Natural killer cell (primary cell): ENCODE data around the gene GALNT10. TPM values are rescaled to one million over a fixed set of nuclear protein-coding genes. Genes with fewer than 3 reads are reported as not detected.

Experiments used
- ATAC-seq, 3 donors: fragments of 150-1000 bp in 2 of 3; fragments of 200-7000 bp in 1 of 3; cut with Tn5 transposase; 1 replicate in 1 of 3; 2 replicates in 2 of 3; pipeline ENCODE4 v1.10.0; 2021; ENCODE audit warnings: mild to moderate bottlenecking in 2 of 3, moderate library complexity in 2 of 3
- DNase-seq, 2 donors: peaks; one replicate each; pipeline versions ENCODE4 v3.0.0 to v3.0.0-alpha.2; 2013 to 2021; ENCODE audit warnings: mixed read lengths in 1 of 2
- H3K27ac ChIP-seq: one replicate; pipeline ENCODE4 v1.5.1; 2013; ENCODE audit warnings: mild to moderate bottlenecking, low read length
- H3K27me3 ChIP-seq: one replicate; pipeline ENCODE4 v1.6.1; 2013; ENCODE audit warnings: low read length; ENCODE audit not compliant: control insufficient read depth, insufficient read depth
- H3K36me3 ChIP-seq: one replicate; pipeline ENCODE4 v1.6.1; 2013; ENCODE audit warnings: low read length; ENCODE audit not compliant: control insufficient read depth, insufficient read depth
- H3K4me1 ChIP-seq: one replicate; pipeline ENCODE4 v1.6.1; 2013; ENCODE audit warnings: low read length; ENCODE audit not compliant: control insufficient read depth, insufficient read depth
- H3K4me3 ChIP-seq: one replicate; pipeline ENCODE4 v1.5.1; 2013; ENCODE audit warnings: low read length
- H3K9me3 ChIP-seq: one replicate; pipeline ENCODE4 v1.6.1; 2013; ENCODE audit warnings: low read length; ENCODE audit not compliant: control insufficient read depth, insufficient read depth
- H3K27ac Mint-ChIP-seq, 2 donors: one replicate each; pipeline ENCODE4 v1.8.0; 2022; ENCODE audit warnings: mild to moderate bottlenecking in 2 of 2, mixed read lengths in 2 of 2, moderate library complexity in 1 of 2
- H3K27me3 Mint-ChIP-seq, 2 donors: one replicate each; pipeline ENCODE4 v1.8.0; 2022; ENCODE audit warnings: low read depth in 2 of 2, mixed read lengths in 2 of 2
- H3K36me3 Mint-ChIP-seq: one replicate; pipeline ENCODE4 v1.8.0; 2022; ENCODE audit warnings: mixed read lengths
- H3K4me1 Mint-ChIP-seq, 2 donors: one replicate each; pipeline ENCODE4 v1.8.0; 2022; ENCODE audit warnings: mixed read lengths in 2 of 2
- H3K4me3 Mint-ChIP-seq: one replicate; pipeline ENCODE4 v1.8.0; 2022; ENCODE audit warnings: mild to moderate bottlenecking, moderate library complexity, mixed read lengths
- H3K9me3 Mint-ChIP-seq, 2 donors: one replicate each; pipeline ENCODE4 v1.8.0; 2022; ENCODE audit warnings: mixed read lengths in 2 of 2
- WGBS: methylation state at CpG from one replicate; pipeline ENCODE4 v1.1.7; 2013; ENCODE audit warnings: missing lambda C conversion rate; ENCODE audit not compliant: insufficient coverage; 5-methylcytosine and 5-hydroxymethylcytosine counted together
- intact Hi-C: fragments of 100-400 bp; cut with micrococcal nuclease; formaldehyde crosslinking; loops from one replicate; pipeline ENCODE4 v1.14.2; 2022
- total RNA-seq, 4 donors: library from RNA; stranded (reverse); fragments of 120-200 nt in 1 of 4; gene quantifications; one replicate each; pipeline versions ENCODE4 v1.2.3 to v1.2.4, GENCODE V29; 2013 to 2022
- TF ChIP-seq, protein P1 (sequence below): fragments of 200-600 bp; IDR thresholded peaks from one replicate; pipeline ENCODE4 v1.8.0; 2022; ENCODE audit warnings: antibody characterized with exemption

The GALNT10 gene
- total RNA-seq, 3 donors from 2014 or later (not counting 1 experiment from before 2014, with no cell fraction given) = 77.0 to 92.6 (median 77.6) TPM

DNA sequence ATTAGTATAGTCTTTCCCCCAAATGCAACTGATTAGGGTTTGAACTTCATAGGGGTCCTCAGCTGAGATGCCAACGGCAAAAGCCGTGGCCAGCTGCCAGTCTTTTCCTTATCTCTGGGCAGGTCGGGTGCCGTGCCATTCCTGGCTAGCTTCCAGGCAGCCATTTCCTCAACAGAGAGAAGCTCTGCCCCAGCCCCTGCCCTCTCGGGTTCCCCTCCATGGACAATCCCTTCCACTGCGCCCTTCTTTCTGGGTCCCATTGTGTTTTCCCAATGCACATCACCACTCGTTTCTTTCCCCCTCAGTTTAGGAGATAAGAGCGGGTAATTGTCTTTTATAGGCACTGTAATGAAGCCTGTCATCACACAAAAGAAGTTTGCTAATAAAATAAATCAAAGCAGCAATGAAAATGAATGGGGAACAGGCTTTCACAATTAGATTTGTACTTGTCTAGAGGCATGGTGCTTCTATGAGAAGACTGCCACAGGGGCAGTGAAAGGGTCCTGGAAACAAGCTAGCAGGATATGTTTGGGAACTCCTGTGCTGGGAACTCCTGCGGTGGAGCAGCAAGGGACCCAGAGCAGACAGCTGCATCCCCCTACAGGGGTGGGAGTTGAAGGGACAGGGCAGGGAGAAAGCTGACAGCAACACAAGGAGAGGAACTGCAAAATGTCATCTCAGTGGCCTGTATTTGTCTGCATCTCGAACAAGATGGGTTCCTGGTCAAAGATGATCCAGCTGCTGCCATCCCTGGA lies 207.3 kb downstream of the GALNT10 start:
- Histone ChIP-seq H3K27me3 (no peaks in the 10 kb centered on the region), H3K4me3 (no peak overlapping the region), H3K36me3 (peaks cover 6% of the 10 kb centered on the region), H3K27ac (no peak overlapping the region), H3K9me3 (no peaks in the 10 kb centered on the region), H3K4me1 (peaks cover 11% of the 10 kb centered on the region)
- 68% methylated on average over 8 of the region's 10 CpGs for WGBS
- Mint-ChIP-seq H3K9me3 (no peaks in the 10 kb centered on the region), H3K4me3 (no peak overlapping the region), H3K36me3 (no peaks in the 10 kb centered on the region), H3K27me3 (no peaks in the 10 kb centered on the region), H3K27ac (no peak overlapping the region), H3K4me1 (peaks cover 25 to 49% of the 10 kb centered on the region in 2 donors)
- DNase-seq (no peak), ATAC-seq (no peak)
- TF ChIP-seq, protein P1, sequence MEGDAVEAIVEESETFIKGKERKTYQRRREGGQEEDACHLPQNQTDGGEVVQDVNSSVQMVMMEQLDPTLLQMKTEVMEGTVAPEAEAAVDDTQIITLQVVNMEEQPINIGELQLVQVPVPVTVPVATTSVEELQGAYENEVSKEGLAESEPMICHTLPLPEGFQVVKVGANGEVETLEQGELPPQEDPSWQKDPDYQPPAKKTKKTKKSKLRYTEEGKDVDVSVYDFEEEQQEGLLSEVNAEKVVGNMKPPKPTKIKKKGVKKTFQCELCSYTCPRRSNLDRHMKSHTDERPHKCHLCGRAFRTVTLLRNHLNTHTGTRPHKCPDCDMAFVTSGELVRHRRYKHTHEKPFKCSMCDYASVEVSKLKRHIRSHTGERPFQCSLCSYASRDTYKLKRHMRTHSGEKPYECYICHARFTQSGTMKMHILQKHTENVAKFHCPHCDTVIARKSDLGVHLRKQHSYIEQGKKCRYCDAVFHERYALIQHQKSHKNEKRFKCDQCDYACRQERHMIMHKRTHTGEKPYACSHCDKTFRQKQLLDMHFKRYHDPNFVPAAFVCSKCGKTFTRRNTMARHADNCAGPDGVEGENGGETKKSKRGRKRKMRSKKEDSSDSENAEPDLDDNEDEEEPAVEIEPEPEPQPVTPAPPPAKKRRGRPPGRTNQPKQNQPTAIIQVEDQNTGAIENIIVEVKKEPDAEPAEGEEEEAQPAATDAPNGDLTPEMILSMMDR = no peak
- intact Hi-C loops = no loop called here

DNA sequence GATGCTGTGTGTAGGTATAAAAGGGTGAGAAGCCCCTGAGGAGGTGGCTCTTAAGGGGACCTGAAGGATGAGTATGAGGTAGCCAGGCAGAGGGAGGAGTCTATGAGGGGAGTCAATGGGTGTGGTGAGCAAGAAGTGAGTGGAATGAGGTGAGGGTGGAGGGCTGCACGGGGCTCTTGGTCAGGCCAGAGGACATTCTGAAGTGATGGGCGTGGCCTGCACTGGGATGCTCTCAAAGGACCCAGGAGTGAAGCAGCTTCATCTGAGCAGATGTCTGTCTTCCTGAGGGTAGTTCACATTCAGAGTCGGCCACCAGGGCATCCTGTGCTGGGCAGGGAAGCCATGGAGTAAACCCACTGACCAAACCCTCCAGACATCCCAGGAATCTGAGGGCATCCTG lies 210.1 kb downstream of the GALNT10 start:
- intact Hi-C loops = loop anchor here (10.0 kb wide), 1 partner anchor 216 kb away; no protein-coding TSS in a partner anchor
- no peaks in the 10 kb centered on the region for H3K9me3 ChIP-seq
- peak overlapping the region; percentile 44 to 64 for H3K27ac Mint-ChIP-seq

DNA sequence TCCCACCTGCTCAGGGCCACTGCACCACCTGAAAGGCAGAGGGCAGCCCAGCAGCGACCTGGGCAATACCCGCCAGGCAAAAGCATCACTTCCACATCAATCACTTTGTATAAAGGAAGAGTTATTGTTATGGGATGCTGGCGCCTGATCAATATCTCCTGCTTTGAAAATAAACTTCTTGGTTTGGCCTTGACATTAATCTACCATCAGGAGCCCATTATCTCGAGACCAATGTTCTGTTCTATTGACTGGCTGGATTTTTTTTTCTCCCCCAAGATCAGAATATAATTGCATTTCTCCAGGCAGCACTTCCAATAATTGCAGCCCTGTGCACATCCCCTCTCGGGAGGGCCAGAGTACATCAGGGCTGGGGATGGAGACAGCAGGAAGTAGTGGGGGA lies 210.8 kb downstream of the GALNT10 start:
- TF ChIP-seq, protein P1 = no peak
- Histone ChIP-seq H3K4me1 (peaks cover 9% of the 10 kb centered on the region), H3K36me3 (peaks cover 3% of the 10 kb centered on the region), H3K27ac (no peak overlapping the region), H3K4me3 (no peak overlapping the region), H3K27me3 (no peaks in the 10 kb centered on the region), H3K9me3 (no peaks in the 10 kb centered on the region)
- Mint-ChIP-seq H3K36me3 (no peaks in the 10 kb centered on the region), H3K4me1 (peaks cover 14 to 27% of the 10 kb centered on the region in 2 donors), H3K9me3 (no peaks in the 10 kb centered on the region), H3K27me3 (no peaks in the 10 kb centered on the region), H3K4me3 (no peak overlapping the region), H3K27ac (peak overlapping the region in 1 of 2 donors; percentile 44)
- DNase-seq (no peak), ATAC-seq (no peak)
- 88% methylated on average over 4 of the region's 5 CpGs for WGBS
- intact Hi-C loops = loop anchor here (10.0 kb wide), 1 partner anchor 217 kb away; no protein-coding TSS in a partner anchor

More for the DNA sequence above, 210.1 kb downstream of the GALNT10 start:
- Histone ChIP-seq H3K27me3 (no peaks in the 10 kb centered on the region), H3K4me3 (no peak overlapping the region), H3K27ac (no peak overlapping the region), H3K36me3 (peaks cover under 1% of the 10 kb centered on the region), H3K4me1 (peaks cover 9% of the 10 kb centered on the region)
- Mint-ChIP-seq H3K4me1 (peaks cover 20 to 33% of the 10 kb centered on the region in 2 donors), H3K36me3 (no peaks in the 10 kb centered on the region), H3K4me3 (no peak overlapping the region), H3K27me3 (no peaks in the 10 kb centered on the region), H3K9me3 (no peaks in the 10 kb centered on the region)
- 94% methylated on average over 3 of the region's 3 CpGs for WGBS
- TF ChIP-seq, protein P1 = no peak
- no peak for ATAC-seq
- no peak for DNase-seq
